NCI-H748 (cell line): Measurements from ENCODE around the gene RFNG.

Experiments used
- DNase-seq: peaks from one replicate; lab custom pipeline; 2025; ENCODE audit not compliant: unreplicated experiment; lab: John Stamatoyannopoulos, UW

The RFNG gene

GRCh38 chr17:82058855-82059249 lies 7.2 kb upstream of the RFNG start:
- DNase-seq, result no peak

DNA sequence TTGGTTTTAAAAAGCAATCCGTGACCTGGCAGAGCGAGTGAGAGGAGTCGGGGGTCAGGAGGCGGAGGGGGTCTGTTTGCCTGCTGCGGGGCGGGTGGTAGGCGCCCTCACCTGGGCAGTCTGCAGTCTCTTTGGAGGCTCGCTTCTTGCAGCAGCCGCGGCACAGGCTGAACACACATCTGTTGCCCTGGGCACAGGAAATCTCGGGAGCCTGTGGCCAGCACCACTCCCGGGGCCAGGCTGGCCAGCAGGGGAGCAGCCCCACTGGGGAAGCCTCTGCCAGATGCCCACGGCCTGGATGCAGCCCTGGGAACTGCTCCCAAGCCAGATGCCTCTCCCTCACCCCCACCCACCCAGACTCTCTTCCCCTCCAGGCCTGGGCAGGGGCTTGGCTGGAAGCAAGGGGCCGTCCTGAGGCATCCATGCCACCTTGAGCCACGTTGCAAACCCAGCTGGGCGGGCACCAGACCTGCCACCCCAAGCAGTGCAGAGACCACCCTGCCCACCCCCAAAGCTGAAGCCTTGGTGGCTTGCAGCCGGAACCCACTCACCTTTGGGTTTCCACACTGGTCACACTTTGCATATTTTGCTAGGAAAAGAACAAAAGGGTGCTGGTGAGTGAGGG lies 6.7 kb upstream of the RFNG start:
- DNase-seq, result no peak

DNA sequence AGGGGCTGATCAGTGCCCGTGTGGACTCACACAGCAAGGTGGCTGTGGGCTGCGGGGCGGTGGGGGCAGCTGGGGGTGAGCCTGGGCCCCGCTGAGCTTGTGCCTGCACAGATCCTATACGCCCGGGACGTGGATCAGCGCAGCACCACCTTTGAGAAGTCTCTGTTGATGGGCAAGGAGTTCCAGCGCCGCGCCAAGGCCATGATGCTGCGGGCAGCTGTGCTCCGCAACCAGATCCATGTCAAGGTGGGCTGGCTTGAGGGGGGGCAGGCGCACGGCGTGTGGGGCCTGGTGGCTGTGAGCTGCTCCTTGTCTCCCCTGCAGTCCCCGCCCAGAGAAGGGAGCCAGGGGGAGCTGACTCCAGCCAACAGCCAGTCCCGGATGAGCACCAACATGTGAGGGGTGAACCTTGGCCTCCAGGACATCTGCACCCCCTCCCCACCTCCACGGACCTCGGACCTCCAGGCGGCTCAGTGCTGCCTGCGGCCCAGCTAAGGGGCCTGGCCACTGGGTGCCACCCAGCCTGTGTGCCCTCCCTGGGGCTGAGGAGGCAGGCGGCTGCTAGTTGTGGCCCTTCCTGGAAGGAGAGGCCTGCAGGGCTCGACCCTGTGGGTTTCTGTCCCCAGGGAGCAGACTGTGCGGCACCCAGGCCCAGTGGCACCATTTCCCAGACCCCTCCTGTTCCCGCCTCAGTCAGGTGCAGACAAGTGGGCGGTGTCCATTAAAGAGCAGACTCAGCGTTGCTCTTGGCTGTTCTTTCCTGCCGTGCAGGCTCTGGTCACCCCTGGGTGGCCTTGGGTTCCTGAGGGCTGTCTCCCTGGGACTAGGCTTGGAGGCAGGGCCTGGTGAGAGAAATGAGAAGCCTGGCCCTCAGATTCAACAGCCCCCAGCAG lies 5.4 kb upstream of the RFNG start:
- DNase-seq, result no peak

- no peak for DNase-seq
These were observed 4.5 kb upstream of the RFNG start for GRCh38 chr17:82055965-82056728.

GRCh38 chr17:82055023-82055964 lies 3.7 kb upstream of the RFNG start:
- DNase-seq, result no peak

DNA sequence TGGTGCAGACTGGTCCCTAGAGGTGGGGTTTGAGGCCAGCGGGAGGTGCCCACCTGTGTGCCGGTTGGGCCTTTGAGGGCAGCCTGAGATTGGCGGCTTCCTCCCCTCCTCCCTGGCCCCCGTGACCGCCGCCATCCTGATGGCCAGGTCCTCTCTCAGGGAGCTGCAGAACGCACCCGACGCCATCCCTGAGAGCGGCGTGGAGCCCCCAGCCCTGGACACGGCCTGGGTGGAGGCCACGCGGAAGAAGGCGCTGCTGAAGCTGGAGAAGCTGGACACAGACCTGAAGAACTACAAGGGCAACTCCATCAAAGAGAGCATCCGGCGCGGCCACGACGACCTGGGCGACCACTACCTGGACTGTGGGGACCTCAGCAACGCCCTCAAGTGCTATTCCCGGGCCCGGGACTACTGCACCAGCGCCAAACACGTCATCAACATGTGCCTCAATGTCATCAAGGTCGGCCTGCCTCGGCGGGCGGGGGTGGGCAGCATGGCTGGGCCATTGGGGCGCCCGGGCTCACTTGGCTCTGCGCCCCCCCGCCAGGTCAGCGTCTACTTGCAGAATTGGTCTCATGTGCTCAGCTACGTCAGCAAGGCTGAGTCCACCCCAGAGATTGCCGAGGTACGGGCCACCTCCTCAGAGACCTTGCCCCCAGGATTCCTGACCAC lies 2.9 kb upstream of the RFNG start:
- no peak for DNase-seq

GRCh38 chr17:82053556-82054263 lies 2.1 kb upstream of the RFNG start:
- DNase-seq, result no peak

DNA sequence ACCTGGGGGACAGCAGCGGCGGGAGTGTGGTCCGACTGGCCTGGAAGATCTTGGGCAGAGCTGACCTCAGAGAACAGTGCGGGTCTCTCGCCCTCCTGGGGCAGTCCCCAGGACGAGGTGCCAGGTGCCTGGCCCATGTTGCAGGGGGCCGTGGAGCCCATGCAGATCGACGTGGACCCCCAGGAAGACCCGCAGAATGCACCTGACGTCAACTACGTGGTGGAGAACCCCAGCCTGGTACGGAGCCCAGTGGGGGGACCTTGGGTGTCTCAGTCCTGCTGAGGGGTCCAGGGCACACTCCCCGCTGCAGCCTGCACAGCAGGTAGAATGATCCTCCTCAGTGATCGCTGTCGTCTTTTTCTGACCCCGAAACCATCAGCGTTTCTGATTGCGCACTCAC lies 1.5 kb upstream of the RFNG start:
- DNase-seq, result no peak

- DNase-seq, result no peak
These were observed 1.0 kb upstream of the RFNG start for GRCh38 chr17:82052638-82053059.

DNA sequence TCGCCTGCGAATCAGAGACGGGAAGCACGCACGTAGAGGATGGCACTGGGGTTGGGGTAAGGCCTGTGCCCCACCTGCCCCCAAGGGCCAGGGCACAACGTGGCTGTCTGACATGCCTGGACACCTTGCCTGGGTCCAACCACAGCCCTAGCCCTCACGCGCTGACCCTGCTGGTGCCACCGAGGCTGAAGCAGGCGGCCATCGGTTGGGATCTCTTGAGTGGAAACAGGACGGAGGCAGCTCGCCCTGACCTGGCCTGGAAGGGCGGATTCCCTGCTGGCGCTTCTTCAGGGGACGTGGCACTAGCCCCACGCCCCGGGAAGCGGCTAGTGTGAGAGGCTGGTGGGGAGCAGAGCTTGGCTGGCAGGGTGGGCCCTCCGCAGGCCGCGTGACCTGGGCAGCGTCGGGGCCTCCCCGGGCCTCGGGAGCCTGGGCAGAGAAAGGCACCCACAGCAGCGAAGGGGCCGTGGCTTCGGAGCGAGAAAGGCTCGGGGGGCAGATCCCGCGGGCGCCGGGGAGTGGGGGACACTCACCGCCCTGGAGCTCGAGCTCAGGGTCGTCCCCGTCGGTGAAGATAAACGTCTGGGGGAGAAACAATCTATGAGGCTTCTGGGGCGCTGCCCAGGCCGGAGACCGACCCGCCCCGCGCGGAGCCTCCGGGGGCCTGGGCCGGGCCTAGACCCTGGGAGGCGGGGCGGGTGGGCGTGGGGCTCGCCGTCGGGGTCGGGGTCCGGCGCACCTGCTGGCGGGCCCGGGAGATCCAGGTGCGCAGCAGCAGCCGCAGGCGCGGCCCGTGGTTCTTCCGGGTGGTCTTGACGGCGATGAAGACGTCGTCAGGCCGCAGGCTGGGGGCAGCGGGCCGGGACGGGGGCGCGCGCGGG lies 610 bp downstream of the RFNG start:
- peak; percentile 37 for DNase-seq

DNA sequence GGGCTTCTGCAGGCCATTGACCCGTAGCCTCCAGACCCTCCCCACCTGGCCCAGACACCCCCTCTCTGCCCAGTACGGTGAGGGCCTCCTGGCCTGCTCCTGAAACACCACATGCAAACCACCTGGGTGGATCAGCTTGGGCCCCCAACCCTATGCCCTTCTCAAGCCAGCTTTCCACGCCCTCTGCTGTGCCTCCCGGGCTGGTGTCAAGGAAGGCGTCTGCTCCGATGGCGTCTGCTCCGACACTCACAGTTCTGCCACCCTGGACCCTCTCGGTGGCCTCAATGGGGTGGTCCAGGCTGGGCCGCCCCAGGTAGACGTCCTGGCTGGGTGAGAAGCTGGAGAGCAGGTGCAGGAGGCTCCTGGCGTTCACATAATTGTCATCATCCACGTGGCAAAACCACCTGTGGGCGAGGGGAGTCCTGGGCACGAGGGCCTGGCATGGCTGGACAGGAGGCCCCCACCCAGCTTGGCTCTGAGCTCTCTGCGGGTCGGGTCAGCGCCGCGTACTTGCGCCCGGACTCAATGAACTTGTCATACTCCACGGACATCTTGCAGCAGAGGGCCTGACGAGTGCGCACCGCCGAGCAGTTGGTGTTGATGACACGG lies 1.4 kb downstream of the RFNG start:
- no peak for DNase-seq

GRCh38 chr17:82049521-82049971 lies 2.1 kb downstream of the RFNG start:
- DNase-seq, result no peak

DNA sequence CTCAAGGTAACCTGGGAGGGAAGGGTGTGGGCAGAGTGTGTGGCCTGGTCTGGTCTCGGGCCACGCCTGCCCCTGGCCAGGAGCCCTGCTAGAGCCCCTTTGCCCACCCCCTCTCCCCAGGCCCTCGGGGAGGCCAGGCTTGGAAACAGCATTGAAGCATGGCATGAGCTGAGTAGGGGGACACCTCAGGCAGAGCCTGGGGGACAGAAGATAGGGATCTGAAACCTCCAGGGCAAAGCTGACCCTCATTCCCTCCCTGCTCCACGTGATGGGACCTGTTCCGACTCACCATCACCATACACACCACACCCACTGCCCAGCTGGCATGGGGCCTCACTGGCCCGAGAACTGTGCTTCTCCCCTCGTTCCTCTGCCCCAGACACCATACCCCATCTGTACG lies 2.5 kb downstream of the RFNG start:
- no peak for DNase-seq

DNA sequence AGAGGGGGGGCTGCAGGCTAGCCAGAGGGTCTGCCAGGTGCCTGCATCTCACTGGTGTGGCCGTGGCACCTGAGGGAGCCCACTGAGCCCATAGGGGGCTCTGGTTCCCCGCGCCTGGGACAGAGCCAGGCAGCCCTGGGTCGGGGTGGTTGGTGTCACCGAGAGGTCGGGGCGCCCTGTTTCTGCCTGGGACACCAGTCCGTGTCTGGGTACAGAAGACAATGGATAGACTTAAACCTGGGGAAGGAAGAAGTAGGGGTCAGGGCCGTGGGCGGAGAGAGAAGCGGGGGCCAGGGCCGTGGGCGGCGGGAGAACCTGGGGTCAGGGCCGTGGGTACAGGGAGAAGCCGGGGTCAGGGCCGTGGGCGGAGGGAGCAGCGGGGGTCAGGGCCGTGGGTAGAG lies 3.0 kb downstream of the RFNG start:
- no peak for DNase-seq

DNA sequence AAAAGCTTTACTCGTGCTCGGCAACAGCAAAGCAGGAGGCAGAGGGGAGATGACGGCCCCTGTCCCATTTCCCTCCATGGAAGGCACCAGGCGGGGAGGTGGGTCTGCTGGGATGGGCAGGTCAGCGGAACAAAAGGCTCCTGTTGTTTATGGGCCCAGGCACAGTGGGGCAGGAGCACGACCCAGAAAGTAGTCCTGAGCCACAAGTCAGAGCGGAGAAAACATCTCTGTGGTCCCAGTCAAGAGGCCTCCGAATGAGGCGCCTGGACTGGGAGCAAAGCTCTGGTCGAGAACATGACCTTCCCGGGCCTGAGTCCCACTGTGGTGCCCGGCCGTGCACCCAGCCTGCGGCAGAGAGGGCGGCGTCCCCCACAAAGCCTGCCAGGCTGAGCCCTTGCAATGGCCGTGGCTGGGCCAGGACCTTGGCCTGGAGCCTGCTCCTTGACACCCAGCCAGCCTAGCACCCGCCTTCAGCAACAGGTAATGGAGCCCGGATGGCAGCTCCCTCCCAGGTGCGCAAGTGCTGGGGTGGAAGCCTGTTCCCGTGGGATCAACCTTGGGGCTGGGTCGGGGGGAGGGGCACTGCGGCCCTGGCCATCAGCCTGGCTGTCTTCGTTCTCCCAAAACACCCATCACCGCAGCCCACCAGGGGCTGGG lies 3.6 kb downstream of the RFNG start:
- no peak for DNase-seq

GRCh38 chr17:82047379-82047778 lies 4.2 kb downstream of the RFNG start:
- no peak for DNase-seq

- DNase-seq, result no peak
These were observed 4.7 kb downstream of the RFNG start for GRCh38 chr17:82046903-82047302.
